ENCODE results near the gene PHF2. TPM values are rescaled to one million over a fixed set of nuclear protein-coding genes. Genes with fewer than 3 reads are reported as not detected.

PHF2 gene
- total and polyA plus RNA-seq, 2 donors (not counting 1 experiment from before 2014, with no cell fraction given): 11.0 to 28.8 TPM

- no peak overlapping the region for H3K27ac Mint-ChIP-seq
- 87% methylated on average over 6 of the region's 7 CpGs for WGBS (ENCODE audit: insufficient coverage)
- no peaks in the 10 kb centered on the region for H3K27me3 Mint-ChIP-seq
- Histone ChIP-seq H3K9ac (ENCODE audit: low read length) (no peak overlapping the region), H3K79me2 (ENCODE audit: control insufficient read depth, insufficient read depth, low read length) (no peaks in the 10 kb centered on the region), H2AFZ (ENCODE audit: insufficient read depth, low read depth, low read length, poor library complexity, severe bottlenecking) (no peak overlapping the region), H3K36me3 (replicated peaks in 1 of 2; ENCODE audit: control extremely low read depth in 1 of 2, control insufficient read depth in 1 of 2, extremely low read depth in 1 of 2, insufficient read depth in 2 of 2, low read length in 1 of 2) (no peaks in the 10 kb centered on the region), H3K4me1 (ENCODE audit: control insufficient read depth in 2 of 2, insufficient read depth in 2 of 2, low read length in 2 of 2) (no peaks in the 10 kb centered on the region), H3K4me3 (ENCODE audit: control extremely low read depth in 1 of 5, extremely low read depth in 1 of 5, insufficient read depth in 1 of 5, low read depth in 2 of 5, low read length in 4 of 5) (no peak overlapping the region), H3K9me3 (ENCODE audit: control extremely low read depth in 1 of 3, control insufficient read depth in 2 of 3, insufficient read depth in 1 of 3, low read length in 2 of 3) (peaks cover 0 to 42% (median 0%) of the 10 kb centered on the region in 3 donors), H3K27ac (ENCODE audit: low read length in 2 of 2) (no peak overlapping the region), H4K20me1 (ENCODE audit: control insufficient read depth, insufficient read depth, low read length, poor library complexity, severe bottlenecking) (no peaks in the 10 kb centered on the region), H3K4me2 (replicated peaks; ENCODE audit: low read depth, low read length, poor library complexity, severe bottlenecking) (no peak overlapping the region), H3K27me3 (replicated peaks in 1 of 4; ENCODE audit: control extremely low read depth in 1 of 4, control insufficient read depth in 3 of 4, insufficient read depth in 4 of 4, low read length in 3 of 4) (no peaks in the 10 kb centered on the region)
- intact Hi-C loops (cut with micrococcal nuclease): no loop called here
- POLR2A ChIA-PET: no interaction called here
- ATAC-seq (ENCODE audit: low read depth) (no peak), DNase-seq (no peak)
- TF ChIP-seq EZH2 (IDR thresholded peaks at IDR 0.05; ENCODE audit: borderline replicate concordance, insufficient read depth, low read depth, low read length, poor library complexity, severe bottlenecking): no peak
- TF ChIP-seq CTCF (IDR thresholded peaks at IDR 0.05): no peak
- no peak overlapping the region for H3K4me3 Mint-ChIP-seq
- peaks cover 2% of the 10 kb centered on the region for H3K9me3 Mint-ChIP-seq (ENCODE audit: insufficient read depth)
- H3K4me1 Mint-ChIP-seq: peaks cover 5% of the 10 kb centered on the region
- CTCF ChIA-PET: no interaction called here
Observed at GRCh38 chr9:93702261-93702660, 125.9 kb downstream of the PHF2 start.

DNA sequence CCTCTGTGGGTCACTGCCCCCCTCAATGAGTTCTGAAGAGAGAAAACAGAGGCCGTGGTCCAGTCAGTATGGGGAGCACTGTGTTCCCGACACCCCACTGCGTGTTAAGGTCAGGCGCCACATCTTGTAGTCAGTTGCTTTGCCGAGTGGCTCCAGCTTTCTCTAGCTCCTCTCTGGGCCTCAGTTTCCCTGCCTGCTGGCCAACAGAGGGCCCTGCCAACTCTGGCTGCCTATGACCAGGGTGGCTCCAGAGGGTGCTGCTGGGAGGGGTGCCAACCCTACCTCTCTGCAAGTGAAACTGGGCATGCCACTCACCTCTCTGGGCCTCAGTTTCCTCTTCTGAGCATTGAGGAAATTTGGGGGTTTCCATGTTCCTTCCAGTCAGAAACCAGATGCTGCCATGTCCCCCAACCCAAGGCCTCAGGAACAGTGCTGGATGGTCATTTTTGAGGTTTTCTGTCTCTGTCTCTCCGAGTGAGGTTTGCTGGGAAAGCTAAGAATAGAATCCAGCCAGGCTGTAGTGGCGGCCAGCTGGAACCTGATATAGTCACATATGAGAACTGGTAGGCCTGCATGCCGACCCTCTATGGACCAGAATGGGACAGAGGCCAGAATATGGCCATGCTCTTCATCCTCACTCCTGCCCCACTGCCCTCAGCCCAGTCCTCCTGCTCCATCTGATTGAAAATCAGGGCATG is 132.1 kb downstream of the PHF2 start:
- Histone ChIP-seq H3K27ac (ENCODE audit: low read length in 2 of 2) (no peak overlapping the region), H3K4me2 (replicated peaks; ENCODE audit: low read depth, low read length, poor library complexity, severe bottlenecking) (no peak overlapping the region), H3K4me3 (ENCODE audit: control extremely low read depth in 1 of 5, extremely low read depth in 1 of 5, insufficient read depth in 1 of 5, low read depth in 2 of 5, low read length in 4 of 5) (no peak overlapping the region), H3K9me3 (ENCODE audit: control extremely low read depth in 1 of 3, control insufficient read depth in 2 of 3, insufficient read depth in 1 of 3, low read length in 2 of 3) (peaks cover 0 to 15% (median 2%) of the 10 kb centered on the region in 3 donors), H3K79me2 (ENCODE audit: control insufficient read depth, insufficient read depth, low read length) (no peaks in the 10 kb centered on the region), H3K9ac (ENCODE audit: low read length) (no peak overlapping the region), H3K36me3 (replicated peaks in 1 of 2; ENCODE audit: control extremely low read depth in 1 of 2, control insufficient read depth in 1 of 2, extremely low read depth in 1 of 2, insufficient read depth in 2 of 2, low read length in 1 of 2) (no peaks in the 10 kb centered on the region), H3K4me1 (ENCODE audit: control insufficient read depth in 2 of 2, insufficient read depth in 2 of 2, low read length in 2 of 2) (no peaks in the 10 kb centered on the region), H2AFZ (ENCODE audit: insufficient read depth, low read depth, low read length, poor library complexity, severe bottlenecking) (no peak overlapping the region), H3K27me3 (replicated peaks in 1 of 4; ENCODE audit: control extremely low read depth in 1 of 4, control insufficient read depth in 3 of 4, insufficient read depth in 4 of 4, low read length in 3 of 4) (peaks cover 0 to 5% (median 0%) of the 10 kb centered on the region in 4 experiments), H4K20me1 (ENCODE audit: control insufficient read depth, insufficient read depth, low read length, poor library complexity, severe bottlenecking) (no peaks in the 10 kb centered on the region)
- Mint-ChIP-seq H3K27ac (no peak overlapping the region), H3K4me3 (no peak overlapping the region), H3K4me1 (no peaks in the 10 kb centered on the region), H3K27me3 (peaks cover 3% of the 10 kb centered on the region), H3K9me3 (ENCODE audit: insufficient read depth) (no peaks in the 10 kb centered on the region)
- ATAC-seq (ENCODE audit: low read depth) (no peak), DNase-seq (no peak)
- no peak for TF ChIP-seq CTCF (IDR thresholded peaks at IDR 0.05)
- TF ChIP-seq EZH2 (IDR thresholded peaks at IDR 0.05; ENCODE audit: borderline replicate concordance, insufficient read depth, low read depth, low read length, poor library complexity, severe bottlenecking): no peak
- ChIA-PET CTCF (no interaction called here), POLR2A (interaction anchor here (0.7 kb wide), 1 partner anchor 699 kb away, joined by 4 read pairs; no protein-coding TSS in a partner anchor)
- 89% methylated on average over 7 of the region's 8 CpGs for WGBS (ENCODE audit: insufficient coverage)
- intact Hi-C loops (cut with micrococcal nuclease): no loop called here
